KMS-11 (cell line): ENCODE measurements around the gene CD163L1.

Source experiments
- H2AFZ ChIP-seq: fragments of 200-600 bp; sonication (generic); 2 replicates; pipeline ENCODE4 v1.6.1; 2016; ENCODE audit warnings: antibody characterized with exemption, mixed run types, low read depth
- H3K27ac ChIP-seq: fragments of 200-600 bp; sonication (generic); 2 replicates; pipeline ENCODE4 v1.6.1; 2016; ENCODE audit warnings: mild to moderate bottlenecking, mixed run types
- H3K27me3 ChIP-seq: fragments of 200-600 bp; sonication (generic); 2 replicates; pipeline ENCODE4 v1.6.1; 2017; ENCODE audit warnings: mild to moderate bottlenecking, low read depth, mixed run types, moderate library complexity; ENCODE audit not compliant: insufficient read depth
- H3K36me3 ChIP-seq: fragments of 200-600 bp; sonication (generic); 2 replicates; pipeline ENCODE4 v1.6.1; 2017; ENCODE audit warnings: mild to moderate bottlenecking, mixed run types; ENCODE audit not compliant: insufficient read depth
- H3K4me1 ChIP-seq: fragments of 200-600 bp; sonication (generic); 2 replicates; pipeline ENCODE4 v1.6.1; 2016; ENCODE audit warnings: mild to moderate bottlenecking, low read depth, mixed run types; ENCODE audit not compliant: poor library complexity, severe bottlenecking
- H3K4me2 ChIP-seq: fragments of 200-600 bp; sonication (generic); 2 replicates; pipeline ENCODE4 v1.7.0; 2016; ENCODE audit warnings: mild to moderate bottlenecking, mixed run types
- H3K4me3 ChIP-seq: fragments of 200-600 bp; sonication (generic); IDR thresholded peaks from 2 replicates; pipeline ENCODE4 v1.6.1; 2017; ENCODE audit warnings: low read depth, low read length, mixed read lengths; ENCODE audit not compliant: insufficient read depth
- H3K79me2 ChIP-seq: fragments of 200-600 bp; sonication (generic); 2 replicates; pipeline ENCODE4 v1.6.1; 2016; ENCODE audit warnings: low read depth, mixed run types; ENCODE audit not compliant: insufficient read depth
- H3K9ac ChIP-seq: fragments of 200-600 bp; sonication (generic); 2 replicates; pipeline ENCODE4 v1.6.1; 2016; ENCODE audit warnings: mild to moderate bottlenecking, mixed run types
- H4K20me1 ChIP-seq: fragments of 200-600 bp; sonication (generic); 2 replicates; pipeline ENCODE4 v1.6.1; 2016; ENCODE audit warnings: mild to moderate bottlenecking, mixed run types; ENCODE audit not compliant: insufficient read depth
- TF ChIP-seq, protein P1 (sequence below): fragments of 200-600 bp; sonication (generic); conservative IDR thresholded peaks from 2 replicates; pipeline ENCODE4 v1.6.1; 2017; ENCODE audit warnings: low read depth, mild to moderate bottlenecking, antibody characterized with exemption, low read length, moderate library complexity, mixed read lengths

The CD163L1 gene

DNA sequence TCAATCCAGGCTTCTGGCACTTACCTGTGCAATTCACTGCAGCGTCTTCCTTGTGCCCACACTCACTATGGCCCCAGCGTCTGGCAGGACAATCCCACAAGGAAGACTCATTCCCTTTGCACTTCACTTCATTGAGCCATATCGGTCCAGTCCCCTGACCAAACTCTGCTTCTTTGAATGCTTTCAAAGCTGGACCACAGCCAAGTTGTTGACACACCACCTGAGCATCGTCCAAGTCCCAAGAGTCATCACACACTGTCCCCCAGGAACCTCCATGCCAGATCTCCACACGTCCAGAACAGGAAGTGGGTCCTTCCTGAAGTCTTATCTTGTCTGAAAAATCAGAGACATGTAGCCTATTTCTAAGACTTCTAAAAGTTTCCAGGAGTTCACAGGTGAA, 39.4 kb upstream of the CD163L1 start:
- Histone ChIP-seq H3K4me3 (no peak overlapping the region), H3K27ac (no peak overlapping the region), H3K4me2 (no peak overlapping the region), H3K27me3 (no peaks in the 10 kb centered on the region), H3K79me2 (no peaks in the 10 kb centered on the region), H3K36me3 (no peaks in the 10 kb centered on the region), H4K20me1 (no peaks in the 10 kb centered on the region), H3K9ac (no peak overlapping the region), H3K4me1 (no peaks in the 10 kb centered on the region), H2AFZ (no peak overlapping the region)
- TF ChIP-seq, protein P1, sequence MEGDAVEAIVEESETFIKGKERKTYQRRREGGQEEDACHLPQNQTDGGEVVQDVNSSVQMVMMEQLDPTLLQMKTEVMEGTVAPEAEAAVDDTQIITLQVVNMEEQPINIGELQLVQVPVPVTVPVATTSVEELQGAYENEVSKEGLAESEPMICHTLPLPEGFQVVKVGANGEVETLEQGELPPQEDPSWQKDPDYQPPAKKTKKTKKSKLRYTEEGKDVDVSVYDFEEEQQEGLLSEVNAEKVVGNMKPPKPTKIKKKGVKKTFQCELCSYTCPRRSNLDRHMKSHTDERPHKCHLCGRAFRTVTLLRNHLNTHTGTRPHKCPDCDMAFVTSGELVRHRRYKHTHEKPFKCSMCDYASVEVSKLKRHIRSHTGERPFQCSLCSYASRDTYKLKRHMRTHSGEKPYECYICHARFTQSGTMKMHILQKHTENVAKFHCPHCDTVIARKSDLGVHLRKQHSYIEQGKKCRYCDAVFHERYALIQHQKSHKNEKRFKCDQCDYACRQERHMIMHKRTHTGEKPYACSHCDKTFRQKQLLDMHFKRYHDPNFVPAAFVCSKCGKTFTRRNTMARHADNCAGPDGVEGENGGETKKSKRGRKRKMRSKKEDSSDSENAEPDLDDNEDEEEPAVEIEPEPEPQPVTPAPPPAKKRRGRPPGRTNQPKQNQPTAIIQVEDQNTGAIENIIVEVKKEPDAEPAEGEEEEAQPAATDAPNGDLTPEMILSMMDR, result no peak

- no peaks in the 10 kb centered on the region for H3K4me1 ChIP-seq
- H3K4me3 ChIP-seq, result no peak overlapping the region
- H3K4me2 ChIP-seq, result no peak overlapping the region
- H3K27ac ChIP-seq, result no peak overlapping the region
- H3K27me3 ChIP-seq, result no peaks in the 10 kb centered on the region
- H3K9ac ChIP-seq, result no peak overlapping the region
- H3K36me3 ChIP-seq, result no peaks in the 10 kb centered on the region
- no peaks in the 10 kb centered on the region for H4K20me1 ChIP-seq
- H2AFZ ChIP-seq, result no peak overlapping the region
- TF ChIP-seq, protein P1, result no peak
- H3K79me2 ChIP-seq, result no peaks in the 10 kb centered on the region
These were observed 35.8 kb upstream of the CD163L1 start for GRCh38 chr12:7479771-7480170.

- Histone ChIP-seq H3K27ac (no peak overlapping the region), H2AFZ (no peak overlapping the region), H3K4me3 (no peak overlapping the region), H3K79me2 (no peaks in the 10 kb centered on the region), H3K27me3 (no peaks in the 10 kb centered on the region), H3K36me3 (no peaks in the 10 kb centered on the region), H3K4me1 (no peaks in the 10 kb centered on the region), H3K4me2 (no peak overlapping the region), H3K9ac (no peak overlapping the region), H4K20me1 (no peaks in the 10 kb centered on the region)
- TF ChIP-seq, protein P1, result no peak
These were observed 28.1 kb upstream of the CD163L1 start for GRCh38 chr12:7472060-7472459.

DNA sequence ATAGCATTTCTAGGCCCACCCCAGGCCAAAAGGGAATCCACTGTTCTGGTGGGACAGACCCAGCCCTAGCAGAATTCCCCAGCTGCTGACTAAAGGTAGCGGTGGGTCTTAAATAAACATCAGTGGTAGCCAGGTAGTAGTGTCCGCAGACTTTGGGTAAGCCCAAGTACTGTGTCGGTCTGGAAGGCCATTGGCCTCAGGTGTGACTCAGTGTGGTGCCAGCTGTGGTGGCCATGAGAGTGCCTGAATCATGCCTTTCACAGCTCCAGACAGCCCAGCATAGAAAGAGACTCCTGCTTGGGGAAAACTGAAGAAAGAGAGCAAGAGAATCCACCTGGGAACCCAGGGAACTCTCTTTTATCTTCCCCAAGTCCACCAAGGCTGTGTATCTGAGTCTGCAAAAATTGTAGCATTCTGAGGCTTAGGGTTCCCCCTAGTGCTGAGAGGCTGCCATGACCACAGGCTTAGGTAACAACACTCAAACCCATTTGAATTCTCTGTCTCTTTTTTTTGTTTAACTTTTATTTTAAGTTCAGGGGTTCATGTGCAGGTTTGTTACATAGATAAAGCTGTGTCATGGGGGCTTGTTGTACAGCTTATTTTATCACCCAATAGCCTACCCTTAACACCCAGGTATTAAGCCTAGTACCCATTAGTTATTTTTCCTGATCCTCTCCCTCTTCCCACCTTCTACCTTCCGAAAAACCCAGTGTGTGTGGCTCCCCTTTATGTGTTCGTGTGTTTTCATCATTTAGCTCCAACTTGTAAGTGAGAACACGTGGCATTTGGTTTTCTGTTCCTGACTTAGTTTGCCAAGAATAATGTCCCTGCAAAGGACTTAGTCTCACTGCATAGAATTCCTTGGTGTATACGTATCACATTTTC, 16.7 kb upstream of the CD163L1 start:
- TF ChIP-seq, protein P1, result peak; percentile 84
- no peaks in the 10 kb centered on the region for H3K79me2 ChIP-seq
- no peaks in the 10 kb centered on the region for H3K36me3 ChIP-seq
- H3K9ac ChIP-seq, result no peak overlapping the region
- H2AFZ ChIP-seq, result no peak overlapping the region
- H3K27ac ChIP-seq, result no peak overlapping the region
- H3K4me1 ChIP-seq, result no peaks in the 10 kb centered on the region
- no peak overlapping the region for H3K4me2 ChIP-seq
- no peak overlapping the region for H3K4me3 ChIP-seq
- no peaks in the 10 kb centered on the region for H3K27me3 ChIP-seq
- H4K20me1 ChIP-seq, result no peaks in the 10 kb centered on the region
